HG02678 (cell line): ENCODE data around the gene RNF14.

Experiments
- ATAC-seq: cut with Tn5 transposase; IDR thresholded peaks from one replicate; pipeline ENCODE4 v1.9.1; 2021; ENCODE audit warnings: mild to moderate bottlenecking, moderate library complexity; ENCODE audit not compliant: unreplicated experiment

Gene RNF14

DNA sequence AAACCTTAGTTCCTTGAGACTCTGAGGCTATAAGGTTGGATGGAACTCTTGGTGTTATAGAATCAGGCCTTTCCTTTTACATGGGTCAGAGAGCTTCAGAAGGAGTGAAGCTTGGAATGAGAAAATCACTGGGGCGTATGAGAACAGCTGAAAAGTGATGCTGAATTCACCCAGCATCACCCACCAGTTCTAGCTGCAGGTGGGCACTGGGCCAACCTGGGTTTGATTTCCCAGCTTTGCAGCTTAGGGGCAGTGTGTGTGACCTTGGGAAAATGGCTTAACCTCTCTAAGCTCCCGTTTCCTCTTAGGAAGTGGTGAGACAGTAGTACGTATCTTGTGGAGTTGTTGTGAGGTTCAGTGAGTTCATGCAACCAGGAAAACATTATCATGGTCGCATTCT lies 21.6 kb upstream of the RNF14 start:
- no peak for ATAC-seq

DNA sequence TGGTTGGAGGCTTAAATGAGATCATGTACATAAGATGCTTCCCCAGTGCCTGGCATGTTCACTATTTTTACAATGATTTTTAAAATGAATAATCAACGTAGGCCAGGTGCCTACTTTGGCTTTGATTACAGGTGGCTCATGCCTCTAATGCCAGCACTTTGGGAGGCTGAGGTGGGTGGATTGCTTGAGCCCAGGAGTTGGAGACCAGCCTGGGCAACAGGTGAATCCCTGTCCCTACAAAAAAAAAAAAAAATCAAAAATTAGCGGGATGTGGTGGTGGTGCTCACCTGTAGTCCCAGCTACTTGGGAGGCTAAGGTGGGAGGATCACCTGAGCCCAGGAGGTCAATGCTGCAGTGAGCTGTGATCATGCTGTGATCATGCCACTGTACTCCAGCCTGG lies 20.1 kb upstream of the RNF14 start:
- ATAC-seq: no peak

DNA sequence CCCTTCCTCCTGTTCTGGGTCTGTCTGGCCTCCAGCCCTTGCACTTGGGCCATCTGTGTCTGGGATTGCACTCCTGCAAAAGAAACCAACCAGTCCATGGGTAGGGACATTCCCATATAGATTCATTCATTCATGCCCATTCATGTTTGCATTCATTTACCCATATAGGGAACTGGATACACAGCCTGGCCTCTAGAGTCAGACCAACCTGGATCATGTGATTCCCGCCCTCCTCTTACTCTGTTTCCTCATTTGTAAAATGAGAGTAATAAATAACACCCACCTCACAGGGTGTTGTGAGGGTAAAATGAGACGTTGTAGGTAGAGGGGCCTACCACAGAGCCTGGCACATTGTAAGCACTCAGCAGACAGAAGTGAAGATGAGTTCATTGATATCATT lies 19.4 kb upstream of the RNF14 start:
- ATAC-seq: no peak

DNA sequence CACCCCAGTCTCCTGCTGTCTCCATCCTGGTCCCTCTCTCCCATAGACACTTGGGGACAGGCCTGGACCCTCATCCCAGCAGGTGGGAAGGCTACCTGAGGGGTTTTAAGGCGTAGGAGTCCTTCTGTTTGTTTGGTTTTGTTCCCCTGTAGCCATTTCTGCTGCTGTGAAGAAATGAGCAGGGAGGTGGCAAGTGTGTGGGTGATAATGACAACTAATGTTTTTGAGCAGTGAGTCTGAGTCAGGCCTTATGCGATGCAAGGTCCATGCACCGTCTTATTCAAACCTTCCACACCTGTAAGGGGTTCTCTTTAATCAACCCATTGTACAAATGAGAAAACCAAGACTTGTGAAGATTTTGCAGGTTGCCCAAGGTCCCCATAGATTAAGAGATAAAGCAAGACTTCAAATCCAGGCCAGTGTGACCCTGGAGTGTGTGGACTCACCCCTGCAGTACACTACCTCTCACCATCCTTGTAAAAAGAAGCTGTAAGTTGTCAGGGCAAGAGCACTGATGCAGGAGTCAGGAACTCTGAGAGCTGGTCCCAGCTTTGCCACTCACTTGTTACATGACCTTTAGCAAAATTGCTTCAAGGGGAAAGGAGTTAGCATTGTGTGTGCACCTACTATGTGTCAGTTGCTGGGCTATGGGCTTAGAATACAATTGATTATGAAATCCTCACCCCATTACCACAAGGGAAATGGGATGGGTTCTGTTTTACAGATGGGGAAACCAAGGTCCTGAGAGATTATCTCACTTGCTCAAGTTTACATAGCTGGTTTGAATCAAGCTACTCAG lies 18.5 kb upstream of the RNF14 start:
- no peak for ATAC-seq

DNA sequence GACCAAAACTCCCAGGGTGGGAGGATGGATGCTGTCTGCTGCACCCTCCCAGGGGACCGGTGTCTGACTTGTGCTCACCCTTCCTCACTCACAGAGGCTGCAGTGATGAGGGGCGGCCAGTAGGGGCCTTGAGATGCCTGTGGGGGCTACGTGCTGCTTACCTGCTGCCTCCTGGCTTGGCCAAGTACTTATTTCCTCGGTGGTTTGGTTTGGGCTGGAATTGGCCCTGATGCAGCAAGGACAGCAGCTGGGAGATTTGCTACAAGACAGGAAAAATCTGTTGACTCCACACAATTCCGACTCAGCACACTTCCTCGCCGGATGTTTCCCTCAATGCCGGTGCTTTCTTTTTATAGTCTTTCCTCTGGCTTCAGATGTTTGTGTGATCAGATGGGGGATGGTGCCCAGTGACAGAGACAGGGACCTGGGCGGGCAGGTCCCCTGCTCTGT lies 17.5 kb upstream of the RNF14 start:
- ATAC-seq: peak; percentile 91

DNA sequence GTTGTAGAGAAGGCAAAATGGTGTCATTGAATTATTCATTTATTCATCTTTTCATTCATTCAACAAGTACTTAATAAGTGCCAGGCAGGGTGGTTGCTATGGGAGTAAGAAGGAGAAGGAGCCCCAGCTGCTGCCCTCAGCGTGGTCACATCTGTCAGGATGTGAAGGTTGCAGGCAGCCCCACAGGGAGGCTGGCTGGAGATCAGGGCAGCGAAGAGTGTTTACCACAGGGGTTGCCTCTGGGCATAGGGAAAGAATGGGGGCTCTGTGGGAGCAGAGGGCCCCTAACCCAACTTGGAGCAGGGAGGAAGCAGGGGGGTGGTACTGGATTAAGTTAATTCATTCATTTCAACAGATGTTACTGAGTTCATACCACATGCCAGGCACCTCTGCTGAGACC lies 16.9 kb upstream of the RNF14 start:
- no peak for ATAC-seq

DNA sequence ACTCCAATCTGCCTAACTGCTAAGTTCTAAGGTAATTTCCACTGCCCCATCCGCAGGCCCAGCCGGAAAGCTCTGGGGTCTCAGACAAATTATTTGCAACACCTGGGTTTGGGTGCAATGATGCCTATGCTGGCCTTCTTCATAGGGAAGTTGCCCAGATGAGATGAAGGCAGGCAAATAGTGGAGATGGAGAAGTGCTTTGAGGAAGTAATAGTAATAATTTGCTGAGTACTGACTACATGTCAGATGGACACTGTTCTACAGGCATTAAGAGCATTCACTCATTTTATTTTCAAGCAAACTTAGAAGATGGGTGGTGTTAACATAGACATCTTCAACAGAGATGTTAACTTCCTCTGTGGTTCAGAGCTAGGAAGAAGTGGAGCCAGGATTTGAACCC lies 14.7 kb upstream of the RNF14 start:
- ATAC-seq: no peak

DNA sequence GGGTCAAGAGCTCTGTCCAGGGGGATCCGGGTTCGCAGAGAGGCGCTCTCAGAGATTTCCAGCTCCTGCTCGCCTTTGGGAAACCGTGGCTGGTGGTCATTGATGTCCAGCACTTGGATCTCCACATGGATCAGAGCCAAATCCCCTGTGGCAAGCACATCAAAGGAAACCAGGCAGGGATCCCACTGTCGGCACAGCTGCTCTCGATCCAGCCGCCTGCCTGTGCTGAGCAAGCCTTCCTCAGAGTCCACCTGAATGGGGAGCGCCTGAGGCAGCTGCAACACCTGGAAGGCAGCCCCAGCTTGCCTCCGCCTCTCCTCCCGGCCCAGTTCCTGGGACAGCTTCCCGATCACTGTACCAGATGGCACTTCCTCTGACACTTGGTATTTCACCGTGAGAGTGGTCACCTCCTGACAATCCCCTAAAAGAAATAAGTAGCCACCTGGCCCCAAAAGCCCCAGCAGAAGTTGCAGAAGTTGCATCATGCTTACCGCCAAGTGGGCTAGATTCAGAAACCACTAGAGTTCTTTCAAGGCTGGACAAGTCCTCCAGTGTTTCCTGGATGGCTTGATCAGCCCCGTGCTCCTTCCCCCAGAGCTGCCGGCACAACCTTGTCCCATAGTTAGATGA lies 11.4 kb upstream of the RNF14 start:
- no peak for ATAC-seq

DNA sequence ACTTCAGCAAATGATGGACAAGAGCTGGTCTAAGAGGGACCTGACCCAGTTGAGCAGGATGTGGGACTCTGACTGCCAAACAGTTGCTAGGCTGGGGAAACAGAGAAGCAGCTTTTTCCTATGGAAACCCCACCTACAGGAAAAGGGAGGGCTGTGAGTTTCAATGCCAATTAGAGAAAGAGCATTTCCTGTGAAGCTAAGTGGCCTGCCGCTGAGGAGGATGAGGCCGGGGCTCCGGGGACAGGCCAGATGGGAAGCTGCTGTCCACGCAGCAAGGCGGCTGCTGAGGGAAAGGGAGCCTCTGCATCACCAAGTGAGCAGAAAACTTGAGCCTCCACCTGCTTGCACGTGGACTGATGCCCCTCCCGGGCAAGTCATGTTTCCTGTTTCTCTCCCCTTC lies 10.8 kb upstream of the RNF14 start, which contains the start of gene PCDH12:
PCDH12 (minus strand) TSS at position 90 of the 400 bp plus-strand sequence. CDS start 351 bp downstream, outside the sequence.
- ATAC-seq: no peak

DNA sequence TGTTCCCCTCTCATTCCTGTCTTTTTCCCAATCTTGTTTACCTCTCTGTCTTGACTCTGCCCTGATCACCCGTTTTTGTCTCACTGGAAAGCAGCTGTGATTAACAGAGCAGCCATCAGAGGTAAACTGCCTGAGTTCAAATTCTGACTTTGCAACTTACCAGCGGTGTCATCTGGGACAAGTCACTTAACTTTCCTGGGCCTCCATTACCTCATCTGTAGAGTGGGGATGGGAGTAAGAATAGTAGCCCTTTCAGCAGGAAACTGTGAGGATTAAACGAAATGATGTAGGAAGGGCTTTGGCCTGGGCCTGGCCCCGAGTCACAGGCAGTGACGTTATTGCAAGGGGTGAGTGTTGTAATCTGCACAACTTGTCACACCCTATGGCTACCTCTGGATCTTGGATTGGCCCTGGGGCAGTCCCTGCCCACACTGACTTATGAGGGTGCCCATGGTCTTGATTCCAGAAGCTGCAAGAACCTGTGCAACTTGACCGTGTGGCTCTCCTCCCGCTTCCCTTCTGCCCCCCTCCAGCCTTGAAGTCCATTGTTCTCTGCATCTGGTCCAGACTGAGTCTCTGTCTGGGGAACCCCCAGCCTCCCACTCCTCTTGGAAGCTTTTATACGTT lies 10.2 kb upstream of the RNF14 start:
- ATAC-seq: no peak

DNA sequence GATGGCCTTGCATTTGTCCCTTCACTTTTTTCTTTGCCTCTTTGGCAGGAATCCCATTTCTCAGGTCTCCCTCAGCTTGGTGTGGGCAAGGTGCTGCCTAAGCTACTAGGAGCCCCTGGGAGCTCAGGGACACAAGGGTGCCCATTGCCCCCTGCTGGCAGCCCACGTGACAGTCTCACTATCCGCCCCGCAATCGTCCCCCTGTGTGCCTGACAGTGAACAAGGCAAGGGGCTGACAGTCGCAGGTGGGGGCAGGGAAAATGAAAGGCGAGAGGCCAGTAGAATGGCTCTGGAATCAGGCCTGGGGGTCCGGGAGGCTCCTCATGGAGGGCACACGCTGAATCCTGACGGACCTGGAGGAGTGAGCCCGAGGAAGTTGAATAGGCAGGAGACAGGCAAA lies 8.9 kb upstream of the RNF14 start:
- ATAC-seq: no peak

DNA sequence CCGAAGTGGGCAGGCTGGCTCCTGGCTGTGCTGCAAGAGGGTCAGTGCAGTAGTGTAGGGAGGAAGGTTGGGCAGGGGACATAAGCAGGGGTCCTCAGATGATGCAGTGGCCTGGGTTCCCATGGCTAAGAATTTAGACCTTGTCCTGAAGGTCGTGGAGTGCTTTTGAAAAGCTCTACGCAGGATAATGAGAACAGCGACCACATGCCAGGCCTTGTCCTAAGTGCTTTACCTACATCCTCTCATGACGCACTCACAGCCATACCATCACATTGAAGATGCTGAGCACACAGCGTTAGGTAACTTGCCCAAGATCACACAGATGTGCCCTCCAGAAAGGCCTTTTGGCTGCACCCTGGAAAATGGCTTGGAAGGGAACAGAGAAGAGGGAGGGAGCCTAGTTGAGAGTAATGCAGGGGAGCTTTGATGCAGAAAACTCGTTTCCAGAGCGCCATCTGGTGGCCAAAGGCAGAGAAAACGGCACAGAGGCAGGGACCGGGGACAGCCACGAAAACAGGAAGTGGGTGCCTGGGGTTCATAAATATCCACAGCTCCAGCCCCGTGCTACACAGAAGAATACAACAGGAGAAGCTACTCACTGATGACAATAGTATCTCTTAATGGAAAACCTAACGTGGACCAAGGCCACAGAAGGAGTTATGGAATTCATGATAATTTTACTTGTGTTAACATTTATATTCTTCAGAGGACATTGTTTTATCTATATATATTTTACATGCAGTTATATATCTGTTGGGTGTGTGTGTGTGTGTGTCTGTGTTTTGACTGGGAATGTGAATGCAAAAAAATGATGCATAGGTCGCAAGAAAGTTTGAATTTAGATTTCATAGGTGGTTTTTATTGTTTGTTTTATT lies 8.2 kb upstream of the RNF14 start:
- peak; percentile 95 for ATAC-seq

DNA sequence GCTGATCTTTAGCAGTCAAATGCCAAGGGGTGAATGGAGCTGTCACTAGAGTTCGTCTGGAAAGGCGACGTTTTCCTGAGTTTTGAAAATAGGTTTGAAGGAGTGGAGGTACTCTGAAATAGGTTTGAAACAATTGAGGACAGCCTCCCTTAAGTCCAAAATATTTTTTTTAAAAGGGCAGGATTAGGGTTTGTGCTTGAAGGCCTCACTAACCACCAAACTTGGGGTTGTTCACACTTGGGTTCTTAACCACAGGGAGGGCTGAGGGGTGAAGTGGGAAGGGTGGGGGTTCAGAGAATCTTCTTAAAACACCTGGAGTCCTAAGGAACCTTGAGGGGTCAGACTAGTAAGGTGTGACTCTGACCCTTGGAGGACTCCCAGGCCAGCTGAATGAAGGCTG lies 7.4 kb upstream of the RNF14 start:
- ATAC-seq: no peak

DNA sequence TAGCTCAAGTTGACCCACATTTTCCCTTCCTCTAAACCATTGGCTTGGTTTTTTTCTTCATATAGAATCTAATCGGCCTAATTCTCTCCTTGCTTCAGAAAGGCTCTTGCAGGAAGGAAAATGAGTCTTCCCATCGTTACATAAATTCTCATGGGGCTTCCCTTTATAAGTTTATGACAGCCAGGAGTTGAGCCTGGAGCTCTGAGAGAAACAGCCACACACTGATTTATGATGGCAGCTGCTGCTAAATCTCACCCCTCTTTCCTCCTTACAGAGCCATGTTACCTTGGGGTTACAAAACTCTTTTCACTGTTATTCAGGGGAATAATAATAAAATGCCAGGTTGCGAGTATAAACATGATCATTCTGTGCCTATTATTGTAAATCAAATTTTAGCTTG lies 5.2 kb upstream of the RNF14 start:
- no peak for ATAC-seq

DNA sequence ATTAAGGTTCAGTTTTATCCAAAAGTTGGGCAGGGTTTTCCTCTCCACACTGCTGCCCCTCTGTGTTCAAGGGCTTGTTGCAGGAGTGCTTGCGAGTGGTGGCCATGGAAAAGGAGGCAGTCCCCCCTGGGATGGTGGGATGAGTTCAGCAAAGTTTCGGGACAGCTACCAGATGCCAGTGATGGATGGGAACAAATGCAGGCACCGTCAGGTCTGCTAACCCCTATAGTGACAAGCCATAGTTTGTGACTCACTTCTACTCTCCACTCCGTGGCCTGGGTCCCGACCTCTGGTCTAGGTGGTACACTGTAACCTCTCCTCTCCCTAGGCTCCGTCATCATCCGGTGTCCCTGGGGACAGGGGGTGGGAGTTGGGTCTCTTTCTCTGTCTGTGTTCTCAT lies 3.8 kb upstream of the RNF14 start:
- ATAC-seq: no peak

DNA sequence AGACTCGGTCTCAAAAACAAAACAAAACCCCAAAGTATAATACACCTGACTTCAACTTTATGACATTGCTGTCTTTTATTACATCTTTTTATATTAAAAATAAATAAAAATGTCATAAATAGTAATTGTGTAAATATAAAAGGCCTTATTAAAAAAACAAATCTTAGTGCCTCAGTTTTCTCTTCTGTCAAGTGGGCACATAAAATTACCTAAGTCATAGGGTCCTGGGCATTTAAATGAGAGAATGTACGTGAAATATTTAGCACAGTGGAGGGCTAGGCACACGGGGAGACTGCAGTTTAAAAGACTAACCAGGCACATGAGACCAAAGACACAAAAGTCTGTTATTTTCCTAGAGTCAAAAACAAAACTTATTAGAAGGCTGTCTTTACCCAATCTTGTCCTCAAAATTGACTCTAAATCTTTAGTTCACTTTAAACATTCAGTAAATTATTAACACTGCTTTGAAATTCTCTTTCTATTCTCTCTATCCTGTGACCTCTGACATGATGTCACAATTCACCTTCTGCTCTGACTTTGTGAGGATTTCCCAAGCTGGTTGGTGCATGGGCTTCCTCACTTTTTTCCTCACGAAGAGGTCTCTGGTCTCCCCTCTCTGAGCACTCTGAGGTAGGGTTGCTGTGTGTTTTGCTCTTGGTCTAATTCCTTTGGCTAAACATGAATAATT lies 2.5 kb upstream of the RNF14 start:
- ATAC-seq: no peak

DNA sequence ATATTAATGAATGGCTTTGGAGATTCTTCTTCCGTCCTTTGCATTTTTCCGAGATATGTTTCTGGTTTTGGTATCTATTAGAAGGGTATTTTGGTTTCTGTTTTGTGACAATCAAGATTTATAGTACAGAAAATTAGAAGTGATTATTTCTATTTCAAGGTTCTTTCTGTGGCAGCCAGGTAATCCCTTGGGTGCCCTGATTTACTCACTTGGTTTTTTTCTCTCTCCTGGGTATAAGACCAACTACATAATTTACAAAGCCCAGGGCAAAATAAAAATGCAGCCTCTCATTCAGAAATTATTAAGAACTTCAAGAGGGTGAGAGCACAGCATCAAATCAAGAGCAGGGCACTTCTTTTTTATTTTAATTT lies 2.0 kb upstream of the RNF14 start:
- ATAC-seq: no peak

DNA sequence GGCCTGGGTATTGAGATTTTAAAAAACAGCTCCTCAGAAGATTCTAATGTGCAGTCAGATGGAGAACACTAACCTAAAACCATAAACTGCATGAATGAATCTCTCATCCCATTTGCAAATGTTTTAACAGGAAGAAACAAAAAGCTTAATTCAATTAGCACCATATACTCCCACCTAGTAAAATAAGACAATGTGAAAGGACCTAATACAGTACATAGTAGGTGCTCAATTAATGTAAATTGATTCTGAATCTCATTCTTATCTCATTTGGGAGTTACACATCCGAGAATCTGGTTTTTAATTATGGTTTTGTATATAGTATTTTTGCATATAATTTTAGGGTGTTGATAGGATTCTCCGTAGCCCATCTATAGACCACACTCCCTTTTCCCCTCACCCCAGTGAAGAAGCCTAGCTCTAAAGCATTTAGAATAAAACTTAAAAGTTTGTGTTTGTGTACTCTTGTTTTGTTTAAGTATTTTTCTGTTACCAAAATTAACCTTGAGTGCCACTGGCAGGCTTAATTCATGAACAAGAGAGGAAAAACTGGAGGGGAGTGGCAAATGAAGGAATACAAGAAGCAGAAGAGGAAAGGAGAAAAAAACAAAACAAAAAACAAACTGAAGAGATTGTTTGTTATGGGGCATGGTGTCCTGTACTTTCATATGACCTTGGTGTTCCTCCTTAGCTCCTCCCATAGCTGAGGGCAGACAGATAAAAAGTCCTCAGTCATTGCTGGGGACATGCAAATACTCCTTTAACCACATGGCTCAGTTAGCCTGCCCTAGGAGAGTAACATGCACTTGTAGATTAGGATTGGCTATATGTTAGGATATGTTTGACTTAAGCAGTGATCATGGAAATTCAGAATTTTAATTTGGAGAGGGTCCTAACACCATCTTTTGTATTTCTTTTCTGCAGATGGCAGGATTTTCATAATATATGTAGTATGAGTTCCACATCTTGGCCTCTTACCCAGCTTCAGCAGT lies 1.2 kb downstream of the RNF14 start:
- ATAC-seq: peak; percentile 56

DNA sequence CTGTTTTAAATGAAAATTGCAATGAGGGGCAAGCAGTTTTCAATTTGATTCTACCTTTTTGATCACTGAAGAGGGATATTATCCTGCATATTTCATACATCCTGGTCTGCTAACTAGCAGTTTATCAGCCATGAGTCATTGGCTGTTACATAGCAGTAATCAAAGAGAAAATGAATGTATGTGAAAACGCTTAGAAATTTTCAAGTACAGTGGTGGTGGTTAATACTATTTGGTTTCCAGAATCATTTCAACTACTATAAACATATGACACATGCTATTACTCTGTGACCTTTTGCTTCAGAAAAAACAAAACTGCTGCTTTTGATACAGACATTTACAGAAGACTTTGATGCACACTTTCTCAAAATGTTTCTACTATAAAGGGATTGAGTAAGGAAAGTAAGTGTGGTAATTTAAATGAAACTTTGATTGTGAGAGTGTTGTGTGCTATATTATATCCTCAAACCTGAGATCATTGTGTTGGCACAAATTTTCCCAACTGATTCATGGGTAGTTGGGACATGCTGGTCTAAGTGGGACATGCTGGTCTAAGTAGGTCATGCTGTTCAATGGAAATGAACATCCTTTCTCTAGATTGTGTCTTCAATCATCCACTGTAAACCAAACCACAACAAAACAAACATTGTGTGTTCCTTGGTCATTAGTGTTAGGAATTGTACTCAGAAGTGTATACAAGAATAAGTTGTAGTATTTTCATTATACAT lies 5.1 kb downstream of the RNF14 start:
- no peak for ATAC-seq
